ENCODE results near the gene HEBP1. TPM values are rescaled to one million over a fixed set of nuclear protein-coding genes. Genes with fewer than 3 reads are reported as not detected.
A peak's percentile ranks its signal among the peaks of the same experiment; 100 is the strongest.
"Not testable (repeated sequence)": the region's sequence is repeated elsewhere in the genome, so short reads cannot be mapped to it uniquely, and the experiment has no call there.

HEBP1 gene
- 10 to 100 TPM; 28.3 to 30.4 TPM for total RNA-seq

DNA sequence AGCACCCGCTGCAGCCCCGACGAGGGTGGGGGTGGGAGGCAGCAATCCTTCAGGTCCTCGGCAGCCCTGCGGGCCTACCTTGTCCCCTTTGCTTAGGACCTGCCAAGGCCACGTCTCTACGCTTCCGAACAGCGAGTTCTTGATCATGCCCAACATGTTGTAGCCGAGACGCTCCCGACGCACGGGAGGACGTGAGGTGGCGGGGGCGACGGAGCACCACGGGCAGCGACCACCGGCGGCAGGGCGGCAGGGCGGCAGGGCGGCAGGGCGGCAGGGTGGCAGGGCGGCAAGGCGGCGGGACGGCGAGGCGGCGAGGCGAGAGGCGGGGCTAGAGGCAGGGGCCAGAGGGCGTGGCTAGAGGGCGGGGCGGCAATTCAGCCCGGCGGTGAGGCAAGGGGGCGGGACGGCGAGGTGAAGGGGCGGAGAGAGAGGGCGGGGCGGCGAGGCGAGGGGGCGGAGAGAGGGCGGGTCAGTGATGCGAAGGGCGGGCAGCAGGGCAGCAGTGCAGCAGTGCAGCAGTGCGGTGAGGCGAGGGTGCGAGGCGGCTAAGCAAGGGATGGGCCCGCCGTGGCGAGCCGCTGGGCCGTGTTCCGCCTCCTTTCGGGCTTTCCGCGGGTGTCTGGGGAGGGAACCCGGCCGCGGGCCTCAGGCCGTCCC is at the start of gene HEBP1:
HEBP1 (minus strand) TSS at position 307 of the 657 bp plus-strand sequence; CDS start at position 156, 151 bp downstream.
- H3K27me3 Mint-ChIP-seq (ENCODE audit: low read depth) = peaks cover 9% of the 10 kb centered on the region

DNA sequence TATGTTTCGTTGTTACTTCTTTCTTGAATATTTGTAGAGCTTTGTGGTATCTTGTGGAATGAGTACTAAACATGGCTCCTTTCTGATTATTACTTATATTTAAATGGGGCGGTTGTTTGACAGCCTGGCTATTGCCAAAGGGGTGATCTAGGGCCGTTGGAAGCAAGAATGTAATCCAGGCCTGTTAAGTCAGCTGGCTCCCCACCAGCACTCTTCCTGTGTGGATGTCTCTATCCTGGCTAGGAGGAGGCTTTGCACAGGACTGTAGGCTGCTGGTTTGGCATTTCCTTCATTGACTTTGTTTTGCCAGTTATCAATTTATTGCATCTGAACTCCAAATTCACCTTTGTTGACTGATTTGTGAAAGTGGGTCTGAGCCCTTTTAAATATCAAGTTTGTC is 49.8 kb upstream of the HEBP1 start:
- H3K4me3 Mint-ChIP-seq = no peak overlapping the region

More for the DNA sequence above, at the start of gene HEBP1:
- peaks cover 35% of the 10 kb centered on the region for H3K4me1 Mint-ChIP-seq (ENCODE audit: low read depth)
- peak; percentile 98 to 99 for DNase-seq
- peaks cover 0 to 2% of the 10 kb centered on the region in 2 donors for H3K36me3 Mint-ChIP-seq (ENCODE audit: insufficient read depth in 2 of 2)
- H3K9me3 Mint-ChIP-seq = no peaks in the 10 kb centered on the region
- H3K4me3 Mint-ChIP-seq = peak within 1 kb of the TSS; percentile 93 to 95
- H3K27ac Mint-ChIP-seq = peak within 1 kb of the TSS; percentile 9
- ATAC-seq (replicated peaks in 1 of 2) = peak; percentile 89 to 94

GRCh38 chr12:13046964-13047363 is 46.9 kb upstream of the HEBP1 start:
- Mint-ChIP-seq H3K9me3 (peaks cover 0 to 5% of the 10 kb centered on the region in 2 donors), H3K36me3 (ENCODE audit: insufficient read depth in 2 of 2) (peaks cover 4 to 6% of the 10 kb centered on the region in 2 donors), H3K27me3 (ENCODE audit: low read depth) (peaks cover 8% of the 10 kb centered on the region), H3K27ac (no peak overlapping the region), H3K4me3 (peak overlapping the region in 1 of 2 donors; percentile 16), H3K4me1 (ENCODE audit: low read depth) (peaks cover 37% of the 10 kb centered on the region)
- DNase-seq = peak in 1 of 2 donors; percentile 16
- peak; percentile 85 to 90 for ATAC-seq (replicated peaks in 1 of 2)

More for the DNA sequence above, 49.8 kb upstream of the HEBP1 start:
- DNase-seq = no peak
- Mint-ChIP-seq H3K36me3 (ENCODE audit: insufficient read depth in 2 of 2) (peaks cover 10 to 15% of the 10 kb centered on the region in 2 donors), H3K27me3 (ENCODE audit: low read depth) (no peaks in the 10 kb centered on the region), H3K9me3 (peaks cover 4 to 5% of the 10 kb centered on the region in 2 donors), H3K4me1 (ENCODE audit: low read depth) (peaks cover 48% of the 10 kb centered on the region), H3K27ac (no peak overlapping the region)
- no peak for ATAC-seq (replicated peaks in 1 of 2)

DNA sequence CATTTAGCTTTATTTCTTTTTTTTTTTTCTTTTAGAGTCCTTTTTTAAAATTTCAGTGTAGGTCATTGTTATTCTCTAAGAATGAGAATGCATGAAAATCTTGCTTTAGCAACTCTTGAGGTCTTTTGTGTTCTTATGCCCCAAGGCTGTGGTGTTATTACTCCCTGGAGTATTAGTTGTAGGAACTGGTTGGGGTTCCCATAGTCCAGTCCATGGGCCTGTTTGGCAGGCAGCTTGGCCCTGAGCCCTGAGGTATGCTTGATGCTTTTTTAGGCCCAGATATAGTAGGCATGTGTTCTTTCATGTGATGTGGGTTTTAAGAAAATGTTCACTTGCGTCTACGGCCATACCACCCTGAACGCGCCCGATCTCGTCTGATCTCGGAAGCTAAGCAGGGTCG is 45.8 kb upstream of the HEBP1 start:
- peaks cover 4 to 6% of the 10 kb centered on the region in 2 donors for H3K36me3 Mint-ChIP-seq (ENCODE audit: insufficient read depth in 2 of 2)
- peaks cover 0 to 5% of the 10 kb centered on the region in 2 donors for H3K9me3 Mint-ChIP-seq
- H3K27me3 Mint-ChIP-seq (ENCODE audit: low read depth) = peaks cover 8% of the 10 kb centered on the region
- peak overlapping the region; percentile 86 to 88 for H3K4me3 Mint-ChIP-seq
- peaks cover 31% of the 10 kb centered on the region for H3K4me1 Mint-ChIP-seq (ENCODE audit: low read depth)
- no peak overlapping the region for H3K27ac Mint-ChIP-seq
- no peak for ATAC-seq (replicated peaks in 1 of 2)
- no peak for DNase-seq

DNA sequence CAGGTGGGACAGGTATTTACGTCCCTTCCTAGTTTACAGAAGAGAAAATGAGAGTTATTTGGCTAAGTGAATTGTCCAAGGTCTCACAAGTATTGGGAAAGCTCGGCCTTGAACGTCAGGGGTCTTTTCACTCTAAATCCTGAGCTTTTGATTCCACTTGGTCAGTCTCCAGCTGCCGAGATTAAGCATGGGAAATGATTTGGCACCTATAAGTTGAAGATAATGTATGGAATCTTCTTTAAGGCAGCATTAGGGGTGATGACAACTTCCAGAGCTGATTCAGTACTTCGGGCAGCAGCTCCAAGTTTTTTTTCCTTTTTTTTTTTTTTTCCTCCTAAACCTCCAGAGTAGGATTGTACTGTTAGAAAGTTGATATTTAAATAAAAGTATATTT is 44.8 kb upstream of the HEBP1 start:
- peaks cover 0 to 5% of the 10 kb centered on the region in 2 donors for H3K9me3 Mint-ChIP-seq
- DNase-seq (no peak), ATAC-seq (replicated peaks in 1 of 2) (no peak)
- peaks cover 8% of the 10 kb centered on the region for H3K27me3 Mint-ChIP-seq (ENCODE audit: low read depth)
- H3K4me1 Mint-ChIP-seq (ENCODE audit: low read depth) = peaks cover 30% of the 10 kb centered on the region
- H3K27ac Mint-ChIP-seq = no peak overlapping the region
- peaks cover 4 to 6% of the 10 kb centered on the region in 2 donors for H3K36me3 Mint-ChIP-seq (ENCODE audit: insufficient read depth in 2 of 2)
- peak overlapping the region; percentile 86 to 88 for H3K4me3 Mint-ChIP-seq

GRCh38 chr12:13044002-13044905 is 44.2 kb upstream of the HEBP1 start, which contains the start of gene FAM234B:
FAM234B (plus strand) TSS chr12:13044381; CDS start chr12:13044404, 23 bp downstream.
- Mint-ChIP-seq H3K27ac (peak within 1 kb of the TSS; percentile 89), H3K4me1 (ENCODE audit: low read depth) (peaks cover 24% of the 10 kb centered on the region), H3K27me3 (ENCODE audit: low read depth) (peaks cover 8% of the 10 kb centered on the region), H3K9me3 (peaks cover 0 to 3% of the 10 kb centered on the region in 2 donors), H3K36me3 (ENCODE audit: insufficient read depth in 2 of 2) (peaks cover 4 to 6% of the 10 kb centered on the region in 2 donors), H3K4me3 (peak within 1 kb of the TSS; percentile 86 to 88)
- ATAC-seq (replicated peaks in 1 of 2) = peak; percentile 85 to 87
- peak; percentile 75 to 83 for DNase-seq

- Mint-ChIP-seq H3K4me3 (peak overlapping the region; percentile 3 to 72), H3K36me3 (ENCODE audit: insufficient read depth in 2 of 2) (no peaks in the 10 kb centered on the region), H3K27ac (no peak overlapping the region), H3K4me1 (ENCODE audit: low read depth) (peaks cover 21% of the 10 kb centered on the region), H3K27me3 (ENCODE audit: low read depth) (peaks cover 8% of the 10 kb centered on the region), H3K9me3 (no peaks in the 10 kb centered on the region)
- ATAC-seq (replicated peaks in 1 of 2) = no peak
- DNase-seq = no peak
Measured at GRCh38 chr12:13042666-13043230, 42.7 kb upstream of the HEBP1 start.

DNA sequence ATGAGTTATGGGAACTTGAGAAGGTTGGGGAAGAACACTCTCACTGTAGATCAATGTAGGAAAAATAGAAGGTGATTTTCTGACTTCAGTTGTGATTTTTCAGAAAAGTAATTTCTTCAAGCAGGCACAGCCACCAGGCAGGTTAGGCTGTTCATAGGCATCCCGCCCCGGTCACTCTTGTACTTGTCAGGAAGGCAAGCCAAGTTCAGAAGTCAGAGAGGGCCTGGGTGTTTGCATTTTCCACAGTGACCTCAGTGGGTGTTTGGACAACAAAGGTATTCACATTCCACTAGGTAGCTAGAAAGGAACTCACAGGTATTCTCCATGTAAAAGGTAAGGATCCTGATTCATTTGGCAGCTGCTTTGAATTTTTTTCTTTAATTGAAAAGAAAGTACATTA is 41.2 kb upstream of the HEBP1 start:
- Mint-ChIP-seq H3K4me3 (no peak overlapping the region), H3K36me3 (ENCODE audit: insufficient read depth in 2 of 2) (no peaks in the 10 kb centered on the region), H3K9me3 (no peaks in the 10 kb centered on the region), H3K27ac (no peak overlapping the region), H3K27me3 (ENCODE audit: low read depth) (peaks cover 8% of the 10 kb centered on the region), H3K4me1 (ENCODE audit: low read depth) (peaks cover 11% of the 10 kb centered on the region)
- DNase-seq = no peak
- no peak for ATAC-seq (replicated peaks in 1 of 2)

- Mint-ChIP-seq H3K9me3 (no peaks in the 10 kb centered on the region), H3K4me1 (ENCODE audit: low read depth) (no peaks in the 10 kb centered on the region), H3K27me3 (ENCODE audit: low read depth) (peaks cover 8% of the 10 kb centered on the region), H3K27ac (no peak overlapping the region), H3K36me3 (ENCODE audit: insufficient read depth in 2 of 2) (no peaks in the 10 kb centered on the region), H3K4me3 (no peak overlapping the region)
- ATAC-seq (replicated peaks in 1 of 2) (no peak), DNase-seq (no peak)
Measured at GRCh38 chr12:13039328-13039956, 39.4 kb upstream of the HEBP1 start.

GRCh38 chr12:13038491-13039161 is 38.6 kb upstream of the HEBP1 start:
- no peak for ATAC-seq (replicated peaks in 1 of 2)
- Mint-ChIP-seq H3K4me3 (no peak overlapping the region), H3K36me3 (ENCODE audit: insufficient read depth in 2 of 2) (no peaks in the 10 kb centered on the region), H3K4me1 (ENCODE audit: low read depth) (no peaks in the 10 kb centered on the region), H3K9me3 (no peaks in the 10 kb centered on the region), H3K27me3 (ENCODE audit: low read depth) (peaks cover 8% of the 10 kb centered on the region), H3K27ac (no peak overlapping the region)
- no peak for DNase-seq

DNA sequence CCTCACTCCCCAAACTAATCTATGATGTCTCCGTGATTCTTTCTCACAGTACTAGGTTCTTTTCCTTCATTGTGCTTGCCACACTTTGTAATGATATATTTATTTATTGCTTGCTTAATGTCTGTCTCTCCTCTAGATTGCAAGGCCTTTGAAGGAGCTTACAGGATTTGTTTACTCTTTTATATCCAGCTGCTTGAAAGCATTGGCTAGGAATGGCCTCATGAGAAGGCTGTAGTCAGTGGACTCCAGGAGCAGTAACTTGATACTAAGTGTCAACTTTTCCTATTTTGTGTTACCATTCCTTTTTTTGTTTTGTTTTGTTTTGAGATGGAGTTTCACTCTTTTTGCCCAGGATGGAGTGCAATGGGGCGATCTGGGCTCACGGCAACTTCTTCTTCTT is 36.8 kb upstream of the HEBP1 start:
- Mint-ChIP-seq H3K4me3 (no peak overlapping the region), H3K9me3 (no peaks in the 10 kb centered on the region), H3K4me1 (ENCODE audit: low read depth) (no peaks in the 10 kb centered on the region), H3K27ac (no peak overlapping the region), H3K27me3 (ENCODE audit: low read depth) (no peaks in the 10 kb centered on the region), H3K36me3 (ENCODE audit: insufficient read depth in 2 of 2) (no peaks in the 10 kb centered on the region)
- DNase-seq (no peak), ATAC-seq (replicated peaks in 1 of 2) (no peak)

DNA sequence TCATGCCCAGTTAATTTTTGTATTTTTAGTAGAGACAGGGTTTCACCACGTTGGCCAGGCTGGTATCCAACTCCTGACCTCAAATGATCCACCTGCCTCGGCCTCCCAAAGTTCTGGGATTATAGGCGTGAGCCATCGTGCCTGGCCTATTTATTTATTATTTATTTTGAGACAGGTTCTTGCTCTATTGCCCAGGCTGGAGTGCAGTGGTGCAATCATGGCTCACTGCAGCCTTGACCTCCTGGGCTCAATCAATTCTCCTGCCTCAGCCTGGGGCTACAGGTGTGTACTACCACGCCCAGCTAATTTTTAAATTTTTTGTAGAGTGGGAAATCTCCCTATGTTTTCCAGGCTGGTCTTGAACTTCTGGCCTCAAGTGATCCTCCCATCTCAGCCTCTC is 35.3 kb upstream of the HEBP1 start:
- not testable (repeated sequence) for H3K27ac Mint-ChIP-seq; H3K27me3 Mint-ChIP-seq (ENCODE audit: low read depth); H3K36me3 Mint-ChIP-seq (ENCODE audit: insufficient read depth in 2 of 2); H3K4me1 Mint-ChIP-seq (ENCODE audit: low read depth); H3K4me3 Mint-ChIP-seq; H3K9me3 Mint-ChIP-seq; DNase-seq; ATAC-seq (replicated peaks in 1 of 2)
